ENCODE results near the gene CPT1B.
A peak's percentile ranks its signal among the peaks of the same experiment; 100 is the strongest.

The CPT1B gene

GRCh38 chr22:50584106-50585096 is 6.2 kb upstream of the CPT1B start:
- DNase-seq, result no peak

GRCh38 chr22:50583294-50583861 is 5.2 kb upstream of the CPT1B start:
- DNase-seq, result no peak

- peak; percentile 99 for DNase-seq
Observed at GRCh38 chr22:50582493-50583293, 4.5 kb upstream of the CPT1B start, which contains the start of gene CHKB. TSS of gene CHKB (minus strand) at chr22:50582849. CDS start at chr22:50582781, 68 bp downstream.

- no peak for DNase-seq
Observed at GRCh38 chr22:50581950-50582492, 3.8 kb upstream of the CPT1B start.

GRCh38 chr22:50581031-50581949 is 3.1 kb upstream of the CPT1B start:
- no peak for DNase-seq

GRCh38 chr22:50579752-50580151 is 1.5 kb upstream of the CPT1B start:
- no peak for DNase-seq

- DNase-seq, result no peak
Observed at GRCh38 chr22:50578776-50579310, 616 bp upstream of the CPT1B start.

- no peak for DNase-seq
Observed at GRCh38 chr22:50577697-50577986, 585 bp downstream of the CPT1B start.

- DNase-seq, result no peak
Observed at GRCh38 chr22:50576806-50577696, 1.2 kb downstream of the CPT1B start.

GRCh38 chr22:50576070-50576469 is 2.2 kb downstream of the CPT1B start:
- peak; percentile 73 for DNase-seq

GRCh38 chr22:50575426-50575941 is 2.7 kb downstream of the CPT1B start:
- DNase-seq, result no peak

- DNase-seq, result no peak
Observed at GRCh38 chr22:50574383-50574755, 3.9 kb downstream of the CPT1B start.

GRCh38 chr22:50573491-50574382 is 4.5 kb downstream of the CPT1B start:
- DNase-seq, result no peak

GRCh38 chr22:50572965-50573364 is 5.3 kb downstream of the CPT1B start:
- no peak for DNase-seq

- DNase-seq, result no peak
Observed at GRCh38 chr22:50571264-50572175, 6.7 kb downstream of the CPT1B start.

- DNase-seq, result no peak
Observed at GRCh38 chr22:50570861-50571260, 7.4 kb downstream of the CPT1B start.

- DNase-seq, result no peak
Observed at GRCh38 chr22:50569896-50570535, 8.2 kb downstream of the CPT1B start.

GRCh38 chr22:50569041-50569459 is 9.2 kb downstream of the CPT1B start:
- no peak for DNase-seq
